Kidney glomerular epithelial cell (primary cell): ENCODE measurements around the gene FBN1.

ENCODE experiments used
- DNase-seq: peaks from one replicate; lab custom pipeline; 2025; lab: John Stamatoyannopoulos, UW

Gene FBN1

DNA sequence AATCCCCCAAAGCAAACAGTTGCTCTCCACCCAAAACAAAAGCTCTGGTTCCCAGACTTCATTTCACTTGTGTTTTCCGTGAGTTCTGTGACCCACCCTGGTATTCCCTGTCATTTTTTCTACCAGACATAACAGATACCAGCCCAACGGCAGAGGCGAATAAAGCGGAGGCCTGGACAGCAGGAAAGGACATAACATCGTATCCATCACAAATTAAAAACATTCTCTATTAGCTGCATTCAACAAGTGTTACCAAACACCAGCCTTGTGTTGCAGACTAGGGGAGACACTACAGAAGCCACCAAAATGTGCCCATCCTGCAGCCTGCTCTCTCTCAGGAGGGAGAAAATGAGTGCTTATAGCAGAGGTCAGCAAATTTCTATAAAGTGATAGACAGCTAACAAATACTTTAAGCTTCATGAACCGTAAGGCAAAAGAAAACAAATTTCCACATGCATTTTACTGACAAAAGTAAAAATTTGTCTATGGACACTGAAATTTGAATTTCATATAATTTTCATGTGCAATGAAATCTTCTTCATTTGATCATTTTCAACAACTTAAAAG, 7.1 kb upstream of the FBN1 start:
- DNase-seq, result no peak

- DNase-seq, result no peak
Measured at GRCh38 chr15:48650931-48651330, 5.4 kb upstream of the FBN1 start.

DNA sequence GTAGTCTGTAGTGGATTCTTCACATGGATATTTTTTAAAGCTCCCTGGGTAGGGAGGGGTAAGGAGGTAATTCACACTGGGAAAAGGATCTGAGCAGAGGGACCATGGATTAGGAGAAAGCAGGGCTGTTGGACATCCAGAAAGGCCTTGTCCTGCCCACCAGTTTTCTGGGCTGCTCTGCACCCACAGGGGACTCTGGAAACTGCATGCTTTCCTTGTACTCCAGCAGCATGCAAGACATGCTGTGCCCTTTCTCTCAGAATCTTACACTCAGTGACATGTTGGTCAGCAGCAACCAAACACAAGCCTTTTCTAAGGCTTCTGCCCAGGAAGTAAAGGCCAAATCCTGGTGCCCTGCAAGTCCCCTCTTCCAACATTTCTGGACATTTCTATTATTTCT, 2.5 kb upstream of the FBN1 start:
- no peak for DNase-seq

- DNase-seq, result no peak
Measured at GRCh38 chr15:48646331-48646730, 822 bp upstream of the FBN1 start.

DNA sequence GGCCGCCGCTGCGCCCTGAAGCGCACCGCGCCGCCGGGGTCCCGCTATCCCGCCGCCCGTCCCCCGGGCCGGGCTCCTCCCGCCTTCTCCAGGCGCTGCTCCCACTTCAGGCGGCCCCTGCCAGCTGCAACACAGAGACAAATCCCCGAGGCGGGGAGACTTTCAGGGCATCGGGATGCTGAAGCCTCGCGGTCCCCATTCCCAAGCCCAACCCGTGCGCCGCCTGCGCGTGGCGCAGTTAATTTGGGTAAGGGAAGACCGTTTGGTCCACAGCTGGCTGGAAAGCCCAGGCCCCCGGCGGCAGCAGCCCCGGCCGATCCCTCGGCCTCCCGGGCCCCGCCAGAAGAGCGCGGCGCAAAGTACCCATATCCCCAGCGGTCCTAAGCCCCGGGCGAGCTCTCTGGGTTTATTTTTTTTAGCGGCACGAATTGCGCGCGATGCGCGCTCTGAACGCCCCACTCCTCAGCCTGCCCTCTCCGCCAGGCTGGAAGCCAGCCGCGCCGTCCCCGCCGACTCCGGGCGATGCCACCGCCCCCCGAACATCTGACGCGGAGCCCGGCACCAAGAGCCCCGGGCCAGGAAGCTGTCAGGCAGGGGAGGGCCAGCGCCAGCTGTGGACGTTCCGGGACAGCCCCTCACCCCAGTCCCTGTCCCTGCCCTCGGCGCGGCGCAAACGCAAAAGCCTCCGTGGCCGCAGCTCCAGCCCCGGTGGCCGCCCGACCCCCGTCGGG, 517 bp downstream of the FBN1 start:
- peak; percentile 47 for DNase-seq

- DNase-seq, result no peak
Measured at GRCh38 chr15:48644467-48644826, 1.1 kb downstream of the FBN1 start.

- DNase-seq, result no peak
Measured at GRCh38 chr15:48643776-48644466, 1.6 kb downstream of the FBN1 start.

- DNase-seq, result no peak
Measured at GRCh38 chr15:48643206-48643605, 2.3 kb downstream of the FBN1 start.

- no peak for DNase-seq
Measured at GRCh38 chr15:48642795-48643194, 2.7 kb downstream of the FBN1 start.

DNA sequence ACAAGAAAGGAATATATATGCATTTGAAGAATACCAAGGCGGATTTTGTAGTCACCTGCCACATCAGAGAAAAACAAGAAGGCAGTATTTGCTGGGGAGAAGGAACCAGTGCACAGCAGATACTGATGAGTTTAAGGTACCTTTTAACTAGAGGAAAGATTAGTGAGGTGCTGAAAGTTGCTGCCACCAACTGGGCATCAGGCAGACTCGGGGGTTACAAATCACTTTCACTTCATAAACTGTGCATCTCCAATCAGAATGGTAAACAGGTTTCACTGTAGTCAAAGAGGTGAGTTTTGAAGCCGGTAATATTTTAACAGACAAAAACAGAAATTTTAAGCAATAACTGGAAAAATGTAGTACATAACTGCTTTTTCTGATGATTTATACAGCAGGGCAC, 4.1 kb downstream of the FBN1 start:
- peak; percentile 29 for DNase-seq

GRCh38 chr15:48638963-48639362, 6.5 kb downstream of the FBN1 start:
- DNase-seq, result no peak

DNA sequence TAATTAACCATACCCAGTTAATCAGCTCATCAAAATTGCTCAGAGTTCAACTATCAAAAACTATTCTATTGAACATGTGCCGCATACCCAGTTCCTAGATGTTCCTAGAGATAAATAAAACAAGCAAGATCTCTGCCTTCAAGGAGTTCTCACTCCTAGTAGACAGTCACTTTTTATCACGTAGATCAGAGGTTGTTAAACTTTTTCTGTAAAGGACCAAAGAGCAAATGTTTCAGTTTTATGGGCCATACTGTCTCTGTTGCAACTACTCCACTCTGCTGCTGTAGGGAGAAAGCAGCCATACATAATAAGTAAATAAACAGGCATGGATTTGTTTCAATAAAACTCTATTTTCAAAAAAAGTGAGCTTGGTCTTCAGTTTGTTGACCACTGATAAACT, 7.9 kb downstream of the FBN1 start:
- DNase-seq, result no peak

- DNase-seq, result no peak
Measured at GRCh38 chr15:48636511-48636910, 9.0 kb downstream of the FBN1 start.

GRCh38 chr15:48634893-48635292, 10.6 kb downstream of the FBN1 start:
- DNase-seq, result no peak

DNA sequence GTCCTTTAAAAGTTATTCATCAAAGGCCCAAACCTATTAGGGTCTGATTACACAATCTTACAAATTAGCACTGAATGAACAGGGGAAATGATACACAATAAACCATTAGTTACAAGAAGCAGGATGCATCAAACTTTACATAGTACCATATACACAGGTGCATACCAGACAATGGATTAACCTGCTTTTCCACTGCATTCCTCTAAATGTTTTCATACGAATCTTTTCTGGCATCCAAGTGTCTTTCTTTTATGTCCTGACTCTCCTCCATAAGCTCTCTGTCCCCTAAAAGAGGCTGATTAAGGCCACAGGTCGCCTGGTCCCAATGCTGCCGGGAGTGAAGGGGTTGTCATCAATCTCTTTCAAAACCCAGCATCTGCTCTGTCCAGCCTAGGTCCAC, 11.4 kb downstream of the FBN1 start:
- DNase-seq, result no peak

DNA sequence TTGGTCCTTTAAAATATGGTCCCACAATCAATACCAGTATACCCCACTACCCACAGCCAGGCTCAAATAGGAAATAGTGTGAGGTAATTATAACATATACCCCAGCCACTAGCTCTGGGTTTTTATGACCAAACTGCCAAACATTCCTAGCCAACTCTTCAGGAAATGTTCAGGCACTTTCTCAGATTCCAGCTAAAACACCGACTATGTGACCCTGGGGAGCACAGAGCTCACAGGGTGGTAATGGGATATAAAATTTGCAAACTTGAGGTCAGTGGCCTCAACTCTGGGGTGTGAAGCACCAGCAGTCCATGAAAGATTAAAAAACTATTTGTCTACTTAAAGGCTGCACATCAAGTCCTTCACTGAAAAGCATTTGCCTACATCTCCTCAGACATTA, 12.9 kb downstream of the FBN1 start:
- DNase-seq, result no peak

- no peak for DNase-seq
Measured at GRCh38 chr15:48631176-48631770, 14.2 kb downstream of the FBN1 start.

GRCh38 chr15:48630245-48630644, 15.3 kb downstream of the FBN1 start:
- DNase-seq, result no peak

DNA sequence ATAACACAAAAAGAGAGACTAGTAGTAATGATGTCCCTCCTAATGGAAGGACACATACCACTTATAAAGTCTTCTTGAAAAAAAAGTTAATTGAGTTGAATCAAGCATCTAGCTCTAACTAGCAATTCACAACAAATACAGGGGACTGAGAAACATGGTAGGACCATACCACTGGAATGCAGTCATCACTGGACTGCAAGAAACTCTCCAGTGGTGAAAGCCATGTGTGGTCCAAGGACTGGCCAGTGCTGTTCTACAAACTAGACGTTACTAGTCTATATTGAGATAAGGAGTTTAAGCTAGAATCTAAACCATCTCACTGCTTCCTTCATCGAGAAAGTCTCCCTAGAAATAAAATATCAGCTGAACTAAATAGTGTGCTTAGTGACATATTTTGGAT, 16.7 kb downstream of the FBN1 start:
- DNase-seq, result no peak

GRCh38 chr15:48627260-48627940, 18.1 kb downstream of the FBN1 start:
- no peak for DNase-seq

- DNase-seq, result peak; percentile 47
Measured at GRCh38 chr15:48625126-48625525, 20.4 kb downstream of the FBN1 start.

DNA sequence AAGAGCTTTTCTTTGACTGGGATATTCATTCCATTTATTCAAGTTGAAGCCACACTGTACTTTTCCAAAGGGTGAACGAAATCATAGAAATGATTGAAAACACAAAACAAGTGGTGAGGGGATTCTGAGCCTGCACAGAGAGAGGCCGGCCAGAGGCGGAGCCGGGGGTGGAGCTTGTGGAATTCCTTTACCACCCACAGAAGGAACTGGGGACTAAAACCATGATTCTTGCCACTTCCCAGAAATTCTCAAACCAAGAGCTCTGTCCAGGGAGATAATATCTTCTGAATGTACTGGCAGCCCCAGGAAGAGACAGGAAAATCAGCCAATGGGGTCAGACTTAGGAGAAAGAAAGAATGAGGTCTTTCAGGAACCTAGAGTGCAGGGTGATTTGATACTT, 20.8 kb downstream of the FBN1 start:
- DNase-seq, result no peak

- DNase-seq, result no peak
Measured at GRCh38 chr15:48623456-48623855, 22.1 kb downstream of the FBN1 start.
